OCI-LY1 (cell line): ENCODE measurements around the gene GOT1.

Source experiments
- H2AFZ ChIP-seq: fragments of 200-600 bp; sonication (generic), shearing (Covaris generic); 2 replicates; pipeline ENCODE4 v1.6.0; 2014; ENCODE audit warnings: antibody characterized with exemption, mild to moderate bottlenecking, low read length
- H3F3A ChIP-seq: fragments of 200-600 bp; sonication (generic), shearing (Covaris generic); 2 replicates; pipeline ENCODE4 v1.6.0; 2014; ENCODE audit warnings: mild to moderate bottlenecking, antibody characterized with exemption, low read length, moderate library complexity; ENCODE audit not compliant: insufficient read depth
- H3K27ac ChIP-seq: fragments of 200-600 bp; sonication (generic); 2 replicates; pipeline ENCODE4 v1.5.1; 2014; ENCODE audit warnings: low read length, mixed run types, mild to moderate bottlenecking, low read depth; ENCODE audit not compliant: poor library complexity, severe bottlenecking
- H3K27me3 ChIP-seq: fragments of 200-600 bp; sonication (generic); 2 replicates; pipeline ENCODE4 v1.6.0; 2014; ENCODE audit warnings: antibody characterized with exemption, mild to moderate bottlenecking, low read length, moderate library complexity; ENCODE audit not compliant: insufficient read depth
- H3K36me3 ChIP-seq: fragments of 200-600 bp; sonication (generic); 2 replicates; pipeline ENCODE4 v1.6.1; 2014; ENCODE audit warnings: mild to moderate bottlenecking, antibody characterized with exemption, low read length, moderate library complexity, mixed read lengths; ENCODE audit not compliant: insufficient read depth
- H3K4me1 ChIP-seq: fragments of 200-600 bp; sonication (generic); 2 replicates; pipeline ENCODE4 v1.5.1; 2014; ENCODE audit warnings: mild to moderate bottlenecking, low read length, moderate library complexity; ENCODE audit not compliant: insufficient read depth, severe bottlenecking
- H3K4me2 ChIP-seq: fragments of 200-600 bp; sonication (generic), shearing (Covaris generic); 2 replicates; pipeline ENCODE4 v1.6.1; 2014; ENCODE audit warnings: low read length
- H3K4me3 ChIP-seq: fragments of 200-600 bp; sonication (generic); 2 replicates; pipeline ENCODE4 v1.5.1; 2014; ENCODE audit warnings: low read length, low read depth, mild to moderate bottlenecking, mixed read lengths; ENCODE audit not compliant: poor library complexity, severe bottlenecking
- H3K79me2 ChIP-seq: fragments of 200-600 bp; shearing (Covaris generic); 2 replicates; pipeline ENCODE4 v1.6.1; 2016; ENCODE audit warnings: mixed run types, low read length, mixed read lengths; ENCODE audit not compliant: insufficient read depth
- H3K9ac ChIP-seq: fragments of 200-600 bp; sonication (generic), shearing (Covaris generic); 2 replicates; pipeline ENCODE4 v1.6.1; 2014; ENCODE audit warnings: mild to moderate bottlenecking, low read length, mixed read lengths
- H3K9me2 ChIP-seq: fragments of 200-600 bp; sonication (generic), shearing (Covaris generic); 2 replicates; pipeline ENCODE4 v1.6.1; 2014; ENCODE audit warnings: low read depth, mild to moderate bottlenecking, low read length, mixed read lengths
- H3K9me3 ChIP-seq: fragments of 200-600 bp; shearing (Covaris generic); 2 replicates; pipeline ENCODE4 v1.6.1; 2014; ENCODE audit warnings: low read length, mixed read lengths
- H4K20me1 ChIP-seq: fragments of 200-600 bp; sonication (generic), shearing (Covaris generic); 2 replicates; pipeline ENCODE4 v1.6.0; 2016; ENCODE audit warnings: mild to moderate bottlenecking, low read length; ENCODE audit not compliant: insufficient read depth
- EZH2 ChIP-seq: fragments of 200-600 bp; sonication (generic), shearing (Covaris generic); IDR thresholded peaks from 2 replicates; pipeline ENCODE4 v1.8.0; 2017; ENCODE audit warnings: borderline replicate concordance, mixed run types, mild to moderate bottlenecking, antibody characterized with exemption, low read length, moderate library complexity, mixed read lengths
- TF ChIP-seq, protein P1 (sequence below): fragments of 200-600 bp; sonication (generic), shearing (Covaris generic); IDR thresholded peaks from 2 replicates; pipeline ENCODE4 v1.5.1; 2017; ENCODE audit warnings: mild to moderate bottlenecking, antibody characterized with exemption, low read length, moderate library complexity, mixed read lengths

GOT1 gene

DNA sequence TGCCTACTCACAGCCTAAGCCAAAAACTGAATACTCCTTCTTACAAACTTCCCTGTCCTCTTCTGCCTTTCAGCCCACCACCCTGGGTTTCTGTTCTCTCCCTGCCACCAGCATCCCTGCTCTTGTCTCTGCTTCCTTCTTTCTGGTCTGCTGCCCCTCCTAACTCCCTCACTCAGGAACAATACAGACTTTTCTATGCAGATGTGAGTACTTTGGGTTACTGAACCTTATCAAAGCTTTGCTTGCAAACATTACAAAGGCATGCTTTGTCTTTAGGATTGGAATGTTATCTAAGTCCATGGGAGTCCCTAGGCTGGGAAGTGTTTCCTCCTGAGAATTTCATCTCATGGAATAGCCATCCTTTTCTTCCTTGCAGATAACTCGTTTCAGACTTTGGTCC, 72.3 kb downstream of the GOT1 start:
- no peaks in the 10 kb centered on the region for H3K9me3 ChIP-seq
- H3K9ac ChIP-seq = no peak overlapping the region
- H3K4me2 ChIP-seq = no peak overlapping the region
- H4K20me1 ChIP-seq = no peaks in the 10 kb centered on the region
- H3K79me2 ChIP-seq = no peaks in the 10 kb centered on the region
- H3K27ac ChIP-seq = no peak overlapping the region
- no peaks in the 10 kb centered on the region for H3F3A ChIP-seq
- no peak overlapping the region for H2AFZ ChIP-seq
- H3K4me1 ChIP-seq = no peaks in the 10 kb centered on the region
- H3K4me3 ChIP-seq = no peak overlapping the region
- no peaks in the 10 kb centered on the region for H3K36me3 ChIP-seq
- TF ChIP-seq EZH2 = no peak
- TF ChIP-seq, protein P1, sequence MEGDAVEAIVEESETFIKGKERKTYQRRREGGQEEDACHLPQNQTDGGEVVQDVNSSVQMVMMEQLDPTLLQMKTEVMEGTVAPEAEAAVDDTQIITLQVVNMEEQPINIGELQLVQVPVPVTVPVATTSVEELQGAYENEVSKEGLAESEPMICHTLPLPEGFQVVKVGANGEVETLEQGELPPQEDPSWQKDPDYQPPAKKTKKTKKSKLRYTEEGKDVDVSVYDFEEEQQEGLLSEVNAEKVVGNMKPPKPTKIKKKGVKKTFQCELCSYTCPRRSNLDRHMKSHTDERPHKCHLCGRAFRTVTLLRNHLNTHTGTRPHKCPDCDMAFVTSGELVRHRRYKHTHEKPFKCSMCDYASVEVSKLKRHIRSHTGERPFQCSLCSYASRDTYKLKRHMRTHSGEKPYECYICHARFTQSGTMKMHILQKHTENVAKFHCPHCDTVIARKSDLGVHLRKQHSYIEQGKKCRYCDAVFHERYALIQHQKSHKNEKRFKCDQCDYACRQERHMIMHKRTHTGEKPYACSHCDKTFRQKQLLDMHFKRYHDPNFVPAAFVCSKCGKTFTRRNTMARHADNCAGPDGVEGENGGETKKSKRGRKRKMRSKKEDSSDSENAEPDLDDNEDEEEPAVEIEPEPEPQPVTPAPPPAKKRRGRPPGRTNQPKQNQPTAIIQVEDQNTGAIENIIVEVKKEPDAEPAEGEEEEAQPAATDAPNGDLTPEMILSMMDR = no peak
- H3K27me3 ChIP-seq = no peaks in the 10 kb centered on the region
- no peaks in the 10 kb centered on the region for H3K9me2 ChIP-seq

DNA sequence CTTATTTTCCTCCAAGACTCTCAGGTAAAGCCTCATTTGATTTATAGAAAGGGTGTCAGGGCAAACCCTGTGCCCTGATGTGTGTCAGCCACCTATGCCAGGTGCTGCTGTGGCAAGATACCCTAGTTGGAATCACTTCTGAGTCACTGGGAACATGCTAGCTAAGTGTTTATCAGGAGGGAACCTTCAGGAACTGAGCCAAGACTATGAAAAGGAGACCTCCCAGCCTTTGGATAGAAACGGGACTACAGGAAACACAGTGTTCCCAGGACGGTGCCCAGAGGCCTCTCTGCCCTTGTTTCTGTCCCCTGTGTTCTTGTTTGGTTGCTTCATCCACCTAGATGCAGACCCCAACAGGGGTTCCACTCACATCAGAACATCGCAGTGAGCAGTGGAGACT, 72.7 kb downstream of the GOT1 start:
- Histone ChIP-seq H3K9me3 (no peaks in the 10 kb centered on the region), H3K27me3 (no peaks in the 10 kb centered on the region), H2AFZ (no peak overlapping the region), H3K4me3 (no peak overlapping the region), H3F3A (no peaks in the 10 kb centered on the region), H3K36me3 (no peaks in the 10 kb centered on the region), H4K20me1 (no peaks in the 10 kb centered on the region), H3K27ac (no peak overlapping the region), H3K9ac (no peak overlapping the region), H3K4me1 (no peaks in the 10 kb centered on the region), H3K4me2 (no peak overlapping the region), H3K9me2 (no peaks in the 10 kb centered on the region), H3K79me2 (no peaks in the 10 kb centered on the region)
- no peak for TF ChIP-seq EZH2
- TF ChIP-seq, protein P1 = no peak

DNA sequence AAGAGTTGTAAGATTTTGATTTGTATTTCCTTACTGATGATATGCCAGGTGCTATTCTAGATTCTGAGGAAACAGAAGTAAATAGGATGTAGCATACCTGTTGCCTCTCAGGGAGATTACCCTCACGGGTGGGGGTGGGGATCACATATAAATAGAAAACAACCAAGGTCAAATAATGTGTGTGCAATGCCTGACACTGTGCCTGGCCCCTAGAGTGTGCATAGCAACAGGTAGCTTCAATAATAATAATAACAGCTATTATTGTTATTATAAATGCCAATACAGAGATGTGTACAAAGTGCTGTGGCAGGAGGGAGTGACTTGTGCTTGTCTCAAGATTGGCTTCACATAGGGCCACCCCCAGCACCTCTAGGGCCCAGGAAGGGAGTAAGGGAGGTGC, 77.2 kb downstream of the GOT1 start:
- no peak overlapping the region for H2AFZ ChIP-seq
- no peak overlapping the region for H3K4me3 ChIP-seq
- H4K20me1 ChIP-seq = no peaks in the 10 kb centered on the region
- no peak overlapping the region for H3K27ac ChIP-seq
- no peak overlapping the region for H3K9ac ChIP-seq
- no peaks in the 10 kb centered on the region for H3K27me3 ChIP-seq
- no peaks in the 10 kb centered on the region for H3K9me3 ChIP-seq
- H3K4me2 ChIP-seq = no peak overlapping the region
- H3F3A ChIP-seq = no peaks in the 10 kb centered on the region
- no peak for TF ChIP-seq EZH2
- TF ChIP-seq, protein P1 = no peak
- H3K79me2 ChIP-seq = no peaks in the 10 kb centered on the region
- no peaks in the 10 kb centered on the region for H3K4me1 ChIP-seq
- no peaks in the 10 kb centered on the region for H3K36me3 ChIP-seq
- H3K9me2 ChIP-seq = no peaks in the 10 kb centered on the region
